Measurements from ENCODE around the gene PTGER4.

Gene PTGER4

GRCh38 chr5:40676613-40677343 is 2.9 kb upstream of the PTGER4 start:
- Mint-ChIP-seq H3K4me1 (peaks cover 71% of the 10 kb centered on the region), H3K9me3 (no peaks in the 10 kb centered on the region), H3K27me3 (no peaks in the 10 kb centered on the region), H3K36me3 (ENCODE audit: insufficient read depth) (peaks cover 31% of the 10 kb centered on the region), H3K27ac (ENCODE audit: low read depth) (peak overlapping the region; percentile 67), H3K4me3 (peak overlapping the region; percentile 42)
- DNase-seq (ENCODE audit: low spot score in 2 of 2) (no peak), ATAC-seq (replicated peaks; ENCODE audit: extremely low read depth, poor library complexity, severe bottlenecking) (no peak)

- Mint-ChIP-seq H3K27me3 (no peaks in the 10 kb centered on the region), H3K36me3 (ENCODE audit: insufficient read depth) (peaks cover 38% of the 10 kb centered on the region), H3K4me3 (peak overlapping the region; percentile 42), H3K27ac (ENCODE audit: low read depth) (peak overlapping the region; percentile 67), H3K9me3 (no peaks in the 10 kb centered on the region), H3K4me1 (peaks cover 75% of the 10 kb centered on the region)
- DNase-seq (ENCODE audit: low spot score in 2 of 2): no peak
- no peak for ATAC-seq (replicated peaks; ENCODE audit: extremely low read depth, poor library complexity, severe bottlenecking)
Measured at GRCh38 chr5:40677456-40677855, 2.3 kb upstream of the PTGER4 start.

DNA sequence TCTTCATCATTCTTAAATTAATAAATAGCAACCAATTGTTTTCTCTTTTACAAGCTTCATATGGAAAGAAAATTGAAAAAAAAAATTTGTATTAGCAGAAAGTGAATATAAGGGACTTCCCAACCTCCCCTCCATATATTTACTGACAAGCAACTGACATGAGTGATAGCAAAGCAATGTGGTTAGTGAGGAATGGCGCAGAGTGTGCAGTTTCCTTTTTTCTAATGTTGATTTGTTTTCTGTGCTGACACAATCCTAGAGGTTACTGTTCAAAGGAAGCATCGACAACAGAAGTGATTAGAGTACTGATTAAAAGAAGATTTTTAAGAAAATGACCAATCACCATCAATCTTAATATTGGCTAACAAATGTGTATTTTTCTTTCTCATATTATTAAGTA is 1.7 kb upstream of the PTGER4 start:
- Mint-ChIP-seq H3K36me3 (ENCODE audit: insufficient read depth) (peaks cover 39% of the 10 kb centered on the region), H3K27ac (ENCODE audit: low read depth) (peak overlapping the region; percentile 100), H3K9me3 (no peaks in the 10 kb centered on the region), H3K27me3 (no peaks in the 10 kb centered on the region), H3K4me3 (peak overlapping the region; percentile 99), H3K4me1 (peaks cover 75% of the 10 kb centered on the region)
- ATAC-seq (replicated peaks; ENCODE audit: extremely low read depth, poor library complexity, severe bottlenecking) (no peak), DNase-seq (ENCODE audit: low spot score in 2 of 2) (no peak)

- Mint-ChIP-seq H3K36me3 (ENCODE audit: insufficient read depth) (peaks cover 41% of the 10 kb centered on the region), H3K27ac (ENCODE audit: low read depth) (peak overlapping the region; percentile 100), H3K4me3 (peak overlapping the region; percentile 99), H3K9me3 (no peaks in the 10 kb centered on the region), H3K4me1 (peaks cover 76% of the 10 kb centered on the region), H3K27me3 (no peaks in the 10 kb centered on the region)
- no peak for ATAC-seq (replicated peaks; ENCODE audit: extremely low read depth, poor library complexity, severe bottlenecking)
- DNase-seq (ENCODE audit: low spot score in 2 of 2): no peak
Measured at GRCh38 chr5:40678460-40679147, 1.1 kb upstream of the PTGER4 start.

DNA sequence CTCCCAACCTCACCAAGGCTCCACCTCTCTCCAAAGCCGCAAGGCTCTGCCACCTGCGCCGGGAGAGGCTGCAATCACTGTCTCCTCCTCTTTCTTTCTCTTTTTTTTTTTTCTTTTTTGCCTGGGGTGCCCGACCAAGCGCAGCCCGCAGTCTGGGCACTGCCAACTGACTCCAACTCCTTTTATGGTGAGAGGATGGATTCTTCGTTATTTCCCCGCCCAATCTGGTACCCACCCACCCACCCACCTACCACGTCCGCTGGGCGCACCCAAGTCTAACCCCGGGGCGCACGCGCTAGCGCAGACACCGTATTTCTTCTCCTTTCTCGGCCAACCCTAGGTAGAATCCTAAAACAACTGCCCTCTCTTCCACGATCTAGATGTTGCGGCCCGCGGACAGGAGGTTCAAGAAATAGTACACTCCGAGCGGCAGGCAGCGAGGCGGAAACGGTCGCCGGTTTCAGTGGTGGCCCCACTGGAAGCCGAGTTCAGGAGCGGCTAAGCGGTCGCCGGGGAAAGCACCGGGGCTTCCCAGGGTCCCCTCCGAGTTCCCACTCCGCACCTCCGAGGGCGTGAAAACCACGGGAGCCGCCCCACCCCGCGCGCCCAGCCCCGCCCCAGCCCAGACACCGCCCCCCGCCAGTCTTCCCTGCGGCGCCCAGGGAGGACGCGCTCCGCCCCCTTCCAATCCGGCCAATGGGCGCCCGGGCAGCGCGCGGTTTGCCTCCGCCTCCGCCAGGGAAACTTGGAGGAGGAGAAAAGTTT is 385 bp upstream of the PTGER4 start:
- peaks cover 84% of the 10 kb centered on the region for H3K4me1 Mint-ChIP-seq
- peaks cover 41% of the 10 kb centered on the region for H3K36me3 Mint-ChIP-seq (ENCODE audit: insufficient read depth)
- peak overlapping the region; percentile 100 for H3K27ac Mint-ChIP-seq (ENCODE audit: low read depth)
- ATAC-seq (replicated peaks; ENCODE audit: extremely low read depth, poor library complexity, severe bottlenecking): peak; percentile 47
- H3K4me3 Mint-ChIP-seq: peak overlapping the region; percentile 99
- DNase-seq (ENCODE audit: low spot score in 2 of 2): peak; percentile 77 to 79
- no peaks in the 10 kb centered on the region for H3K9me3 Mint-ChIP-seq
- H3K27me3 Mint-ChIP-seq: no peaks in the 10 kb centered on the region

DNA sequence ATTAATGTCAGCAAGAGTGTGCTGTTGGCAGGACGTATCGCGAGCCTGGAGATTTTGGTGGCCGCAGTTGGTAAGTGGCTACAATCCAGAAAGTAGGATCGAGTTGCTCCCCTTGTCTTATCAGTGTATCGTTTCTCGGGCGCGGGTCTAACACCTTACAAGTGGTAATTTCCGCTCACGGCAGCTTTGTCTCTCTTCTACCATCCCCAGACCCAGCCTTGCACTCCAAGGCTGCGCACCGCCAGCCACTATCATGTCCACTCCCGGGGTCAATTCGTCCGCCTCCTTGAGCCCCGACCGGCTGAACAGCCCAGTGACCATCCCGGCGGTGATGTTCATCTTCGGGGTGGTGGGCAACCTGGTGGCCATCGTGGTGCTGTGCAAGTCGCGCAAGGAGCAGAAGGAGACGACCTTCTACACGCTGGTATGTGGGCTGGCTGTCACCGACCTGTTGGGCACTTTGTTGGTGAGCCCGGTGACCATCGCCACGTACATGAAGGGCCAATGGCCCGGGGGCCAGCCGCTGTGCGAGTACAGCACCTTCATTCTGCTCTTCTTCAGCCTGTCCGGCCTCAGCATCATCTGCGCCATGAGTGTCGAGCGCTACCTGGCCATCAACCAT is 1.1 kb downstream of the PTGER4 start:
- no peaks in the 10 kb centered on the region for H3K27me3 Mint-ChIP-seq
- peak; percentile 34 for ATAC-seq (replicated peaks; ENCODE audit: extremely low read depth, poor library complexity, severe bottlenecking)
- peak; percentile 37 to 40 for DNase-seq (ENCODE audit: low spot score in 2 of 2)
- H3K4me1 Mint-ChIP-seq: peaks cover 89% of the 10 kb centered on the region
- peaks cover 45% of the 10 kb centered on the region for H3K36me3 Mint-ChIP-seq (ENCODE audit: insufficient read depth)
- H3K9me3 Mint-ChIP-seq: no peaks in the 10 kb centered on the region
- H3K4me3 Mint-ChIP-seq: peak overlapping the region; percentile 99
- H3K27ac Mint-ChIP-seq (ENCODE audit: low read depth): peak overlapping the region; percentile 100

DNA sequence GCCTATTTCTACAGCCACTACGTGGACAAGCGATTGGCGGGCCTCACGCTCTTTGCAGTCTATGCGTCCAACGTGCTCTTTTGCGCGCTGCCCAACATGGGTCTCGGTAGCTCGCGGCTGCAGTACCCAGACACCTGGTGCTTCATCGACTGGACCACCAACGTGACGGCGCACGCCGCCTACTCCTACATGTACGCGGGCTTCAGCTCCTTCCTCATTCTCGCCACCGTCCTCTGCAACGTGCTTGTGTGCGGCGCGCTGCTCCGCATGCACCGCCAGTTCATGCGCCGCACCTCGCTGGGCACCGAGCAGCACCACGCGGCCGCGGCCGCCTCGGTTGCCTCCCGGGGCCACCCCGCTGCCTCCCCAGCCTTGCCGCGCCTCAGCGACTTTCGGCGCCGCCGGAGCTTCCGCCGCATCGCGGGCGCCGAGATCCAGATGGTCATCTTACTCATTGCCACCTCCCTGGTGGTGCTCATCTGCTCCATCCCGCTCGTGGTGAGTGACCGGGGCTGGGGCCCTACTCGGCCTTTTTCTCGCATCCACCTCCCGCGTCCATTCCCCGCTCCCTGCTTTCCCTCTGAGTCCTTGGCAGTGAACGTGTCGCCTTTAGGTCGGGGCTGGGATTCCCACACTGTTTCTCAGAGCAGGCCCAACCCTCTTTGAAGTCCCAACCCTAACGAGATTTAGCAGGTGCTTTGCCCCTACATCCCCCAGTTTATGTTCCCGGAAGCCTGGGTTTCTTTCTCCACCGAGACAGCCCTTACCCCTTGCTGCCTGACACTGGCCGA is 1.8 kb downstream of the PTGER4 start:
- peak overlapping the region; percentile 99 for H3K4me3 Mint-ChIP-seq
- peak overlapping the region; percentile 100 for H3K27ac Mint-ChIP-seq (ENCODE audit: low read depth)
- H3K4me1 Mint-ChIP-seq: peaks cover 90% of the 10 kb centered on the region
- peak; percentile 1 for ATAC-seq (replicated peaks; ENCODE audit: extremely low read depth, poor library complexity, severe bottlenecking)
- H3K36me3 Mint-ChIP-seq (ENCODE audit: insufficient read depth): peaks cover 47% of the 10 kb centered on the region
- no peaks in the 10 kb centered on the region for H3K27me3 Mint-ChIP-seq
- no peaks in the 10 kb centered on the region for H3K9me3 Mint-ChIP-seq
- peak; percentile 30 to 33 for DNase-seq (ENCODE audit: low spot score in 2 of 2)

- H3K4me1 Mint-ChIP-seq: peaks cover 90% of the 10 kb centered on the region
- H3K27me3 Mint-ChIP-seq: no peaks in the 10 kb centered on the region
- no peaks in the 10 kb centered on the region for H3K9me3 Mint-ChIP-seq
- peak overlapping the region; percentile 99 for H3K4me3 Mint-ChIP-seq
- H3K36me3 Mint-ChIP-seq (ENCODE audit: insufficient read depth): peaks cover 53% of the 10 kb centered on the region
- H3K27ac Mint-ChIP-seq (ENCODE audit: low read depth): peak overlapping the region; percentile 100
- no peak for ATAC-seq (replicated peaks; ENCODE audit: extremely low read depth, poor library complexity, severe bottlenecking)
- DNase-seq (ENCODE audit: low spot score in 2 of 2): no peak
Measured at GRCh38 chr5:40682154-40683017, 2.7 kb downstream of the PTGER4 start.

DNA sequence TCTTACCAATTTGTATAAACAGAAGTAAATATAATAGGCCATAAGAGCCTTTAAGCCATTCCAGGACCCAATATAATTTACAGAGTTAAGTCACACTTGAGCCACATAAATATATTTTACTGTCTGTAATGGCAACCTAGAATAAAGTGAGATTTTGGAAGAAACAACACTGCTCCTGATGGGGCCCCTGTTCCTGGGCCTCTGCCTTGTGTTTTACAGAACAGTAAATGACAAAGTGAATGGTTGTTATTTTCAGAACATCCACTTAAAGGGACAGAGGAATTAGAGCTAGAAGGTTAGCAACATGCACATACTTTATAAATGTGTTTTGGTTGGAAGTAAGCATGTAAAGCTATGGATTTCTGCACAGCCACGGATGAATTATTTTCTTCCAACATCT is 3.6 kb downstream of the PTGER4 start:
- ATAC-seq (replicated peaks; ENCODE audit: extremely low read depth, poor library complexity, severe bottlenecking): no peak
- Mint-ChIP-seq H3K4me3 (peak overlapping the region; percentile 99), H3K4me1 (peaks cover 94% of the 10 kb centered on the region), H3K36me3 (ENCODE audit: insufficient read depth) (peaks cover 62% of the 10 kb centered on the region), H3K27ac (ENCODE audit: low read depth) (peak overlapping the region; percentile 100), H3K9me3 (no peaks in the 10 kb centered on the region), H3K27me3 (no peaks in the 10 kb centered on the region)
- no peak for DNase-seq (ENCODE audit: low spot score in 2 of 2)

- H3K27ac Mint-ChIP-seq (ENCODE audit: low read depth): peak overlapping the region; percentile 90
- no peaks in the 10 kb centered on the region for H3K9me3 Mint-ChIP-seq
- peaks cover 91% of the 10 kb centered on the region for H3K4me1 Mint-ChIP-seq
- DNase-seq (ENCODE audit: low spot score in 2 of 2) (no peak), ATAC-seq (replicated peaks; ENCODE audit: extremely low read depth, poor library complexity, severe bottlenecking) (no peak)
- peaks cover 59% of the 10 kb centered on the region for H3K36me3 Mint-ChIP-seq (ENCODE audit: insufficient read depth)
- H3K4me3 Mint-ChIP-seq: peak overlapping the region; percentile 99
- H3K27me3 Mint-ChIP-seq: no peaks in the 10 kb centered on the region
Measured at GRCh38 chr5:40685193-40685592, 5.5 kb downstream of the PTGER4 start.

- Mint-ChIP-seq H3K27me3 (no peaks in the 10 kb centered on the region), H3K4me1 (peaks cover 94% of the 10 kb centered on the region), H3K36me3 (ENCODE audit: insufficient read depth) (peaks cover 58% of the 10 kb centered on the region), H3K9me3 (no peaks in the 10 kb centered on the region), H3K4me3 (peak overlapping the region; percentile 99), H3K27ac (ENCODE audit: low read depth) (peak overlapping the region; percentile 90)
- ATAC-seq (replicated peaks; ENCODE audit: extremely low read depth, poor library complexity, severe bottlenecking): no peak
- no peak for DNase-seq (ENCODE audit: low spot score in 2 of 2)
Measured at GRCh38 chr5:40685976-40686486, 6.3 kb downstream of the PTGER4 start.

Measured in central memory CD8-positive, alpha-beta T cell (primary cell).